LNCaP clone FGC (cell line): ENCODE results near the gene GPRIN2.
"Not testable (repeated sequence)": the region's sequence is repeated elsewhere in the genome, so short reads cannot be mapped to it uniquely, and the experiment has no call there.

Experiments used
- DNase-seq: peaks from one replicate; pipeline ENCODE4 v3.0.0-alpha.2; 2011; ENCODE audit warnings: low read depth
- H3K4me3 ChIP-seq: 2 replicates; pipeline ENCODE4 v1.5.1; 2011; ENCODE audit warnings: mild to moderate bottlenecking, low read depth, low read length, control low read depth
- TF ChIP-seq, protein P1 (sequence below): IDR thresholded peaks from 2 replicates; pipeline ENCODE4 v1.5.1; 2012; ENCODE audit warnings: mild to moderate bottlenecking; ENCODE audit not compliant: control insufficient read depth, insufficient read depth; ENCODE audit errors: extremely low read depth

Gene GPRIN2

DNA sequence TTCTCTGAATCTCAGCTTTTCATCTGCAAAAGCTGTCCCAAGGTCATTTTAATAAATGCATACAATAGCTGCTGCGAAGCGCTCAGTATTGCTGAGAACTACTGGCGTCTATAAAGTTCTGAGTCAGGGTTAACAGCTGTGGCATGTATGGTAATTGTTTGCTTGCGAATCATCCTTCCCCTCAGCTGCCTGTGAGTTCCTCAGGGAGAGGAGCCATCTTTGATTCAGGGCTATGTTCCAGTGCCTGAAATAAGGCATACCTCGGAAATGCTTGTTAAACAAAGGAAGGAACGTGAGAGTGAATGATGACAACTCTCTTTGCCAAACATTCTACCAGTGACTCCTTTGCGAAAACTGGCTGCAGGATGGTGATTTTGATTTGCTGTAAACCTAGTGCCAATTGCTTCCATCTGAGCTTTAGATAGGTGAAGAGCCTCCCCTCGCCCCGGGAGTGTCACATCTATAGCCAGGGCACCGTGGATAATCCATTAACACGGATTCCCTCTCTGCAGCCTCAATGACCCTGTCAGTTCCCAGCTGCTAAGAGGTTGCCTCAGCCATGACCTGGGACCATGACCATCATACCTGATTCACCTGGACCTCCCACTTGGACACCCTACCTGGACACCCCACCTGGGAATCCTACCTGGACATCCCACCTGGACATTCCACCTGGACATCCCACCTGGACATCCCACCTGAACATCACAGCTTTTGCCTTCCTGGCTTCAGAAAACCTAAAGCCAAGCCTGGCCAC, 39.6 kb downstream of the GPRIN2 start:
- TF ChIP-seq, protein P1, sequence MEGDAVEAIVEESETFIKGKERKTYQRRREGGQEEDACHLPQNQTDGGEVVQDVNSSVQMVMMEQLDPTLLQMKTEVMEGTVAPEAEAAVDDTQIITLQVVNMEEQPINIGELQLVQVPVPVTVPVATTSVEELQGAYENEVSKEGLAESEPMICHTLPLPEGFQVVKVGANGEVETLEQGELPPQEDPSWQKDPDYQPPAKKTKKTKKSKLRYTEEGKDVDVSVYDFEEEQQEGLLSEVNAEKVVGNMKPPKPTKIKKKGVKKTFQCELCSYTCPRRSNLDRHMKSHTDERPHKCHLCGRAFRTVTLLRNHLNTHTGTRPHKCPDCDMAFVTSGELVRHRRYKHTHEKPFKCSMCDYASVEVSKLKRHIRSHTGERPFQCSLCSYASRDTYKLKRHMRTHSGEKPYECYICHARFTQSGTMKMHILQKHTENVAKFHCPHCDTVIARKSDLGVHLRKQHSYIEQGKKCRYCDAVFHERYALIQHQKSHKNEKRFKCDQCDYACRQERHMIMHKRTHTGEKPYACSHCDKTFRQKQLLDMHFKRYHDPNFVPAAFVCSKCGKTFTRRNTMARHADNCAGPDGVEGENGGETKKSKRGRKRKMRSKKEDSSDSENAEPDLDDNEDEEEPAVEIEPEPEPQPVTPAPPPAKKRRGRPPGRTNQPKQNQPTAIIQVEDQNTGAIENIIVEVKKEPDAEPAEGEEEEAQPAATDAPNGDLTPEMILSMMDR, result no peak
- no peak overlapping the region for H3K4me3 ChIP-seq
- no peak for DNase-seq

DNA sequence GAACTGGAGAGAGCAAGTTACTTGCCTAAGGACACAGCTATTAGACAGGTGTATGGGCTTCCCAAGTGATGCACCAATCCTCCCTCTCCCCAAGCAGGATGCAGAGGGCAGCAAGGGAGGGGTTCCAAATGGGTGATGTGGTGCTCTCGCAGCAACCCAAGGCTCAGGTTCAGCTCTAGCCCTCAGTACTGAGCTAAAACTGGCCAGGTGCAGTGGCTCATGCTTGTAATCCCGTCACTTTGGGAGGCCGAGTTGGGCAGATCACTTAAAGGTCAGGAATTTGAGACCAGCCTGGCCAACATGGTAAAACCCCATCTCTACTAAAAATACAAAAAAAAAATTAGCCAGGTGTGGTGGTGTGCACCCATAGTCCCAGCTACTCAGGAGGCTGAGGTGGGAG, 40.7 kb downstream of the GPRIN2 start:
- no peak for DNase-seq
- TF ChIP-seq, protein P1, result no peak
- no peak overlapping the region for H3K4me3 ChIP-seq

DNA sequence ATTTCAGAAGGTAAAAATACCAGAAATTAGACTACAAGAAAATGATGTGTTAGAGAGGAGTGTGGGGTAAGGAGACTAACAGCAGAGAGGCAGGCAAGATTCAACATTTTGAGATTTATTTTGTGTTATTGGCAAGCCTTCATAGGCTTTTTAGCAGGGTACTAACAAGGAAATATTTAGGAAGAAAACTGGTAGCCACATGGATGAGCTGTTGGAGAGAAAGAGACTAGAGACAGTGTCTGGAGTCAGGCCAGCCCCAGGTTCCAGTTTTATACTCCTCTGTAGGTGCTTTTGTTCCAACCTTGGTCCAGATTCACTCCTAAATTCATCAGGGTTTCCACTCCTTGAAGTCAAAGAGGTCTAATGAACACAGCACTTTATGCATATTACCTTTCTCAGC, 41.1 kb downstream of the GPRIN2 start:
- TF ChIP-seq, protein P1, result no peak
- DNase-seq, result no peak
- no peak overlapping the region for H3K4me3 ChIP-seq

DNA sequence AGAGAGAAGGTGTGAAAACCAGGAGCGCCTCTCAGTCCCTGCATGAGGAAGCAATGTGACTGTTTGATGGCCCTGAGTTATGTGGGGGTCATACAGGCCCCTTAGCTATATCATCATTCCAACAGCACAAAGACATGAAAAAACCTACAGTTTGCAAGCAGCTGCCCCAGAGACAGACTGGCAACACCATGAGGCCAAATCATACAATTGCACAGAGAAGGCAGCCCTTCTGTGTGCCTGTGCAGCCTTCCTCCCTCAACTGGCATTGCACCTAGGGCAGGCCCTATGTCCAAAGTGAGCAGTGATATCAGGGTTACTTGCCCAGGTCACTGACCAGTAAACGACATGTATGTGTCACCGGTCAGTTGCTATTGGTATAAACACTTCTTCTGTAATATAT, 41.6 kb downstream of the GPRIN2 start:
- H3K4me3 ChIP-seq, result no peak overlapping the region
- TF ChIP-seq, protein P1, result no peak
- DNase-seq, result no peak

- no peak for DNase-seq
- H3K4me3 ChIP-seq, result no peak overlapping the region
- TF ChIP-seq, protein P1, result no peak
Measured at GRCh38 chr10:46514431-46514861, 42.0 kb downstream of the GPRIN2 start.

DNA sequence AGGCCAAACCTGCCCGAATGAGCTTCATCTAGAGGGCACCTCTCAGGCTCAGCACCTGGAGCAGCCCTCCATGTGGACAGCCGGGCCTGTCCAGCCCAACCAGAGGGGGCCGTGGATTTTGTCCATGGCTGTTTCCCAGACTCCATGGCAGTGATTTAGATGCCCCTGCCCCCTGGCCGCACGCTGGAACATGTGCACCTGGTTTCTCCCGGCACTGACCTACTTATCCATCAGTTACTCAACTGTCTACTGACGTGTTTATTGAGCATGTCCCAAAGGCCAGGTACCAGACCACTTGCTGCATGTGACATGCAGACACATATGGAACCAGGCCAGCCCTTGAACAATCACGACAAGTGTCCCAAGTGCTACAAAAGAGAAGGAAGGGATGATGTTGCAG, 43.1 kb downstream of the GPRIN2 start:
- not testable (repeated sequence) for H3K4me3 ChIP-seq, DNase-seq

DNA sequence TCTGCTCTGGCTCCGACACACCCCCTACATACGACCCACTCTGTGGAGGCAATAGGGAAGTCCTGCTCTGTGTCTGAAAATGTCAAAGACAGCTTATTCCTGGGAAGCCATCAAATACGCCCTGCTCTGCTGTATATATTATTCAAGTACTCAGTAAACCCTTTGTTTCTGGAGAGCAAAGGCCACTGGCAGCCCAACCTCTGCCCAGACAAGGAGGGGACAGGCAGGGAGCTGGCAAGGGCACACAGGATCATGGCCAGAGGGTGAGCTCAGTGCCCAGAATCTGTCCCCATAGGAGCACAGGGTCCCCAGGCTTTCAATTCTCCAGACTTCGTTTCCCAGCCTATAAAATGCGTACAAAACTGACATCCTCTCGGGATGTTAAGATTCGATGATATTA, 43.7 kb downstream of the GPRIN2 start:
- DNase-seq, H3K4me3 ChIP-seq: not testable (repeated sequence)

DNA sequence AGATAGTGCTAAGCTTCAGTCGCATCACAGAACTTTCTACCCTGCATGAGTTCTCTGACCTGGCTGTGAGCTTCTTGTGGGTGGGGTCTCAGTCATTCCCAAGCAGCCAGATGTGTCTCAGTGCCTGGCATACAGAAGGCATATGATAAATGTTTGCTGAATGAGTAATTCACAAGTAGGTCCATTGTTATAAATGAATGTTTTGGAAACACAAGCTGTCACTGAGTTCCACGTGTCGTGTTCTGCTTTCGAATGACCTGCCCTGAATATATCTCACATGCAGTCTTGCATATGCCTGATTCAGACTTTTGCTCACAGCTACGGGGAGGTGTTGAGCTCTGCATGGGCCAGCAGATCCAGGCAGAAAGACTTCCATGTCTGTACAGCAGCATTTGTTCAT, 44.5 kb downstream of the GPRIN2 start:
- not testable (repeated sequence) for H3K4me3 ChIP-seq, DNase-seq
